IPS DF 6.9 (cell line): ENCODE results near the gene ATL3.
"Not testable (repeated sequence)": the region's sequence is repeated elsewhere in the genome, so short reads cannot be mapped to it uniquely, and the experiment has no call there.

ENCODE experiments used
- DNase-seq: peaks from one replicate; pipeline ENCODE4 v3.0.0-alpha.2; 2013; ENCODE audit warnings: low read depth, low spot score
- H3K27ac ChIP-seq: one replicate; pipeline ENCODE4 v1.5.1; 2013; ENCODE audit warnings: low read length, control low read depth
- H3K27me3 ChIP-seq: 2 replicates; pipeline ENCODE4 v1.6.1; 2013; ENCODE audit warnings: mild to moderate bottlenecking, low read length; ENCODE audit not compliant: control insufficient read depth, insufficient read depth
- H3K36me3 ChIP-seq: 2 replicates; pipeline ENCODE4 v1.6.1; 2013; ENCODE audit warnings: low read length; ENCODE audit not compliant: control insufficient read depth, insufficient read depth
- H3K4me1 ChIP-seq: 2 replicates; pipeline ENCODE4 v1.6.1; 2013; ENCODE audit warnings: low read length; ENCODE audit not compliant: control insufficient read depth, insufficient read depth
- H3K4me3 ChIP-seq: 2 replicates; pipeline ENCODE4 v1.5.1; 2013; ENCODE audit warnings: mild to moderate bottlenecking, low read length
- H3K9me3 ChIP-seq: 2 replicates; pipeline ENCODE4 v1.6.1; 2013; ENCODE audit warnings: low read length, inconsistent platforms; ENCODE audit not compliant: control insufficient read depth, insufficient read depth
- WGBS: extraction: QIAGEN DNeasy Blood & Tissue Kit; methylation state at CpG from one replicate; pipeline ENCODE4 v1.1.7; 2013; ENCODE audit warnings: mixed read lengths, missing lambda C conversion rate; ENCODE audit not compliant: insufficient read length, insufficient coverage; 5-methylcytosine and 5-hydroxymethylcytosine counted together

ATL3 gene

GRCh38 chr11:63609971-63610580 lies 61.1 kb downstream of the ATL3 start:
- no peak for DNase-seq
- no peak overlapping the region for H3K27ac ChIP-seq
- no peak overlapping the region for H3K4me3 ChIP-seq
- peaks cover 11% of the 10 kb centered on the region for H3K4me1 ChIP-seq
- no peaks in the 10 kb centered on the region for H3K36me3 ChIP-seq
- no peaks in the 10 kb centered on the region for H3K9me3 ChIP-seq
- WGBS, result no CpG with 5 or more reads among the region's 14 CpGs
- H3K27me3 ChIP-seq, result no peaks in the 10 kb centered on the region

GRCh38 chr11:63609536-63609935 lies 61.6 kb downstream of the ATL3 start:
- Histone ChIP-seq H3K9me3 (no peaks in the 10 kb centered on the region), H3K36me3 (no peaks in the 10 kb centered on the region), H3K27me3 (no peaks in the 10 kb centered on the region), H3K27ac (no peak overlapping the region), H3K4me3 (no peak overlapping the region), H3K4me1 (peaks cover 11% of the 10 kb centered on the region)
- DNase-seq, result no peak
- WGBS, result no CpG with 5 or more reads among the region's 4 CpGs

GRCh38 chr11:63608353-63609345 lies 62.5 kb downstream of the ATL3 start:
- no peak for DNase-seq
- H3K27ac ChIP-seq, result no peak overlapping the region
- WGBS, result no CpG with 5 or more reads among the region's 11 CpGs
- no peaks in the 10 kb centered on the region for H3K9me3 ChIP-seq
- no peaks in the 10 kb centered on the region for H3K36me3 ChIP-seq
- H3K4me1 ChIP-seq, result peaks cover 11% of the 10 kb centered on the region
- H3K27me3 ChIP-seq, result no peaks in the 10 kb centered on the region
- no peak overlapping the region for H3K4me3 ChIP-seq

GRCh38 chr11:63603180-63603518 lies 68.0 kb downstream of the ATL3 start:
- Histone ChIP-seq H3K9me3 (no peaks in the 10 kb centered on the region), H3K4me1 (0 out of 2 replicates have a peak, but pooled peaks cover 2% of the 10 kb centered on the region), H3K27me3 (no peaks in the 10 kb centered on the region), H3K36me3 (peaks cover under 1% of the 10 kb centered on the region; the same call in 1 of the 2 replicates), H3K27ac (no peak overlapping the region), H3K4me3 (no peak overlapping the region)
- WGBS, result no CpG with 5 or more reads among the region's 3 CpGs
- DNase-seq, result no peak

GRCh38 chr11:63602290-63603179 lies 68.6 kb downstream of the ATL3 start:
- not testable (repeated sequence) for H3K27ac ChIP-seq, DNase-seq, H3K27me3 ChIP-seq, H3K36me3 ChIP-seq, H3K4me1 ChIP-seq, H3K4me3 ChIP-seq, H3K9me3 ChIP-seq
- WGBS, result no CpG with 5 or more reads among the region's 11 CpGs

GRCh38 chr11:63599211-63600122 lies 71.7 kb downstream of the ATL3 start:
- no CpG with 5 or more reads among the region's 7 CpGs for WGBS
- H3K4me1 ChIP-seq, result 0 out of 2 replicates have a peak, but pooled peaks cover 2% of the 10 kb centered on the region
- no peak for DNase-seq

GRCh38 chr11:63598556-63598955 lies 72.6 kb downstream of the ATL3 start:
- Histone ChIP-seq H3K9me3 (no peaks in the 10 kb centered on the region), H3K27ac (no peak overlapping the region), H3K4me3 (no peak overlapping the region), H3K27me3 (no peaks in the 10 kb centered on the region), H3K36me3 (peaks cover 11% of the 10 kb centered on the region; the same call in 1 of the 2 replicates), H3K4me1 (0 out of 2 replicates have a peak, but pooled peaks cover 2% of the 10 kb centered on the region)
- 100% methylated on average over 2 of the region's 4 CpGs for WGBS
- DNase-seq, result no peak

More at GRCh38 chr11:63599211-63600122, 71.7 kb downstream of the ATL3 start:
- no peaks in the 10 kb centered on the region for H3K9me3 ChIP-seq
- peaks cover 11% of the 10 kb centered on the region; the same call in 1 of the 2 replicates for H3K36me3 ChIP-seq
- no peaks in the 10 kb centered on the region for H3K27me3 ChIP-seq
- H3K27ac ChIP-seq, result no peak overlapping the region
- H3K4me3 ChIP-seq, result no peak overlapping the region

- Histone ChIP-seq H3K36me3 (peaks cover 11% of the 10 kb centered on the region; the same call in 1 of the 2 replicates), H3K4me3 (no peak overlapping the region), H3K4me1 (no peaks in the 10 kb centered on the region), H3K27ac (no peak overlapping the region), H3K9me3 (no peaks in the 10 kb centered on the region), H3K27me3 (no peaks in the 10 kb centered on the region)
- WGBS, result no CpG with 5 or more reads among the region's 4 CpGs
- DNase-seq, result no peak
These were observed 75.9 kb downstream of the ATL3 start for GRCh38 chr11:63595296-63595695.

- no peaks in the 10 kb centered on the region for H3K9me3 ChIP-seq
- H3K4me1 ChIP-seq, result no peaks in the 10 kb centered on the region
- H3K4me3 ChIP-seq, result no peak overlapping the region
- peaks cover 9% of the 10 kb centered on the region for H3K36me3 ChIP-seq
- no peak for DNase-seq
- no CpG with 5 or more reads among the region's 4 CpGs for WGBS
- no peak overlapping the region for H3K27ac ChIP-seq
- H3K27me3 ChIP-seq, result no peaks in the 10 kb centered on the region
These were observed 78.2 kb downstream of the ATL3 start for GRCh38 chr11:63592975-63593395.
